ENCODE results near the gene IPCEF1.

GRCh38 chr6:154277629-154278017 lies 79.0 kb downstream of the IPCEF1 start:
- no peak for TF ChIP-seq POLR2A (IDR thresholded peaks at IDR 0.05)
- TF ChIP-seq, protein P1, sequence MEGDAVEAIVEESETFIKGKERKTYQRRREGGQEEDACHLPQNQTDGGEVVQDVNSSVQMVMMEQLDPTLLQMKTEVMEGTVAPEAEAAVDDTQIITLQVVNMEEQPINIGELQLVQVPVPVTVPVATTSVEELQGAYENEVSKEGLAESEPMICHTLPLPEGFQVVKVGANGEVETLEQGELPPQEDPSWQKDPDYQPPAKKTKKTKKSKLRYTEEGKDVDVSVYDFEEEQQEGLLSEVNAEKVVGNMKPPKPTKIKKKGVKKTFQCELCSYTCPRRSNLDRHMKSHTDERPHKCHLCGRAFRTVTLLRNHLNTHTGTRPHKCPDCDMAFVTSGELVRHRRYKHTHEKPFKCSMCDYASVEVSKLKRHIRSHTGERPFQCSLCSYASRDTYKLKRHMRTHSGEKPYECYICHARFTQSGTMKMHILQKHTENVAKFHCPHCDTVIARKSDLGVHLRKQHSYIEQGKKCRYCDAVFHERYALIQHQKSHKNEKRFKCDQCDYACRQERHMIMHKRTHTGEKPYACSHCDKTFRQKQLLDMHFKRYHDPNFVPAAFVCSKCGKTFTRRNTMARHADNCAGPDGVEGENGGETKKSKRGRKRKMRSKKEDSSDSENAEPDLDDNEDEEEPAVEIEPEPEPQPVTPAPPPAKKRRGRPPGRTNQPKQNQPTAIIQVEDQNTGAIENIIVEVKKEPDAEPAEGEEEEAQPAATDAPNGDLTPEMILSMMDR (IDR thresholded peaks at IDR 0.05), result no peak

Measured in thyroid gland (tissue), 4 donors.